ENCODE measurements around the gene MAGOH.

GRCh38 chr1:53183095-53183990, 55.0 kb downstream of the MAGOH start:
- TF ChIP-seq, protein P1, sequence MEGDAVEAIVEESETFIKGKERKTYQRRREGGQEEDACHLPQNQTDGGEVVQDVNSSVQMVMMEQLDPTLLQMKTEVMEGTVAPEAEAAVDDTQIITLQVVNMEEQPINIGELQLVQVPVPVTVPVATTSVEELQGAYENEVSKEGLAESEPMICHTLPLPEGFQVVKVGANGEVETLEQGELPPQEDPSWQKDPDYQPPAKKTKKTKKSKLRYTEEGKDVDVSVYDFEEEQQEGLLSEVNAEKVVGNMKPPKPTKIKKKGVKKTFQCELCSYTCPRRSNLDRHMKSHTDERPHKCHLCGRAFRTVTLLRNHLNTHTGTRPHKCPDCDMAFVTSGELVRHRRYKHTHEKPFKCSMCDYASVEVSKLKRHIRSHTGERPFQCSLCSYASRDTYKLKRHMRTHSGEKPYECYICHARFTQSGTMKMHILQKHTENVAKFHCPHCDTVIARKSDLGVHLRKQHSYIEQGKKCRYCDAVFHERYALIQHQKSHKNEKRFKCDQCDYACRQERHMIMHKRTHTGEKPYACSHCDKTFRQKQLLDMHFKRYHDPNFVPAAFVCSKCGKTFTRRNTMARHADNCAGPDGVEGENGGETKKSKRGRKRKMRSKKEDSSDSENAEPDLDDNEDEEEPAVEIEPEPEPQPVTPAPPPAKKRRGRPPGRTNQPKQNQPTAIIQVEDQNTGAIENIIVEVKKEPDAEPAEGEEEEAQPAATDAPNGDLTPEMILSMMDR (IDR thresholded peaks at IDR 0.05): no peak
- no peak for TF ChIP-seq POLR2A (IDR thresholded peaks at IDR 0.05)
